DMS53 (cell line): ENCODE data around the gene CSMD2.
A peak's percentile ranks its signal among the peaks of the same experiment; 100 is the strongest.

ENCODE experiments used
- DNase-seq: peaks from one replicate; lab custom pipeline; 2025; lab: John Stamatoyannopoulos, UW

CSMD2 gene

DNA sequence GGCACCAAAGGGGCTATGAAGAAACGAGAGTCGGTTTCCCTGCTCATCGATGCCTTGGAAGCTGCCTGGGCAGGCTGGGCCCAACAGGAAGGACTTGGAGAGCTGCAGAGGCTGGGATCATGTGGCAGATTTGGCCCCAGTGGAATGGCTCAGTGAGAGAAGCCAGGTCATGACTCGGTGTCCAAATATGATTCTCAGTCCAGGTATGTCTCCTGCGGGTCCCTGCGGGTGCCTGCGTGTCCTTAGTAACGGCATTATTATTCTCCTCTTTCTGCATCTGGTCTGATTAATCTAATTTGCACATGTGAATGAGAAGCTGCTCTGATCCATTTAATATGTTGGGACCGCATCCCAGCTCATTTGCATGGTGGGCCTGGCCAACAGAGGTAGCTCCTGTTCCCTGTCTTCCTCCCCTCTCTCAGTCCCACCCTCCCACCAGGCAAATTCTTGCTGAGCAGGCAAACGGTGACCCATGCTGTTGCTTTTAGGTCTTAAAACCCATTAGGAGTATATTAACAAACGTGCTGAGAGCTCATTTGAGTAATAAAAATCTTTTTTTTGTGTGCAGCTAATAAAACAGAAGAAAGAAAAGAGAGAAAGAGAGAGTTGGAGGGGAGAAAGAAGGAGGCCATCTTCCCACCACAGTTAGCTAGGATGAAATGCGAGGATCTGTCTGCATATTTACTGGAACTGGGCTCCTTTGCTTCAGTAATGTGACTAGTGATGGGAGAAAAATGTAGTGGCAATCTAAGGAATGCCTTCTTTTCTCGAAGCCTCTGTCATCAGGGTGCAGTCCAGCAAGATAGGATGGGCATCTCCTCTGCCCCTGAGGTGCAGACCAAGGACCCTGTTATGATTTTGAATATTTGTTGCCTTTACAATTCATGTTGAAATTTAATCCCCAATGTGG, 167.6 kb downstream of the CSMD2 start:
- no peak for DNase-seq

DNA sequence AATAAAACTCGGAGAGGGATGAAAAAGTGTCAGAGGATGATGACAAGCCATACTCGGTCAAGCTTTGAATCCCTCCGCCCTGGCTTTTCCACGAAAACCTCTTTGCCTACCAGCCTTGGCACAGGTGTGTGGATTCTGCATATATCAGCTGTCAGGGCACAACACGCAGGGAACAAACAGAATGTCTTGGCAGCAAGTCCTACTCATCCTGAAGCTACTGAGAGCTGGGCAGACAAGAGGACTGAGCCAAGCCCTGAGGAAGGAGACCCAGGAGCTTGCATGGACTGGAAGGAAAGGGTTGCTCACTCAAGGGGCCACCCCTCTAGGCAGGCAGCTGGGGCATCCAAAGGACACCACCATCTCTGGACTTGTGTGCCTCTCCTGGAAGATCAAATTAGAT, 168.7 kb downstream of the CSMD2 start:
- DNase-seq = no peak

DNA sequence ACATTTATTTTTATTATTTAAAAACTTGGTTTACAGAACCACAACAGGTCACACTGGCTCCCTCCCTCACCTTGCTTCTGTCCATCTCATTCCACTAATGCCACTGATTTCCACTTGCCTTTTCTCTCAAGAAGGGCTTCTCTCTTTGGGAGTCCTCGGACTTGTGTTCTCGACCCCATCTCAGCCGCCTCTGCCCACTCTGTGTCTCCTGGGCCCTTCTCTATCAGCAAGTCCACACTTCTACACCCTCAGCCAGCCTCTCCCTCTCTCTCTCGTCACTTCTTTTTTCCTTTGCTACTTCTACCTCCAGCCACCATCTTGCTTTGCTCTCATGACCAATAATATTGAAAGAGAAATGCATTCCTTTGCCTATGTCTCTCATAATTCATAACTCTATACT, 171.7 kb downstream of the CSMD2 start:
- DNase-seq = no peak

DNA sequence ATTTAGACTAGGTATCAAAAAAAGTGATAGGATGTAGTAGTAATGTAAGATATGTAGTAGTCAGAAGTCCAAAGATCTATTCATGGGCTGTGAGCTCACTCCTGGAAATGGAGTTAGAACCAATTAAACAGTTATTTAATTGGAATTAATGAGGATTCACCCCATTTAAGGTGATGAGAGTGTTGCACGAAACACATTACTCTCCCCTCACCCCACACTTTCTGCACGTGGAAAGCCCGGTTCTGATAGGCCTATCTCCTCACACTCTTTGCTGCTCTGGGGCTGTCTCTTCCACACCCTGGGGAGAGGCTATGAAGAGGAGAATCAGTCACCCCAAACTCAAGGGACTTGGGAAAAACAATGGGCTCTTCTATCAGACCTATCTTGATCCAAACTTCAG, 174.7 kb downstream of the CSMD2 start:
- DNase-seq = no peak

DNA sequence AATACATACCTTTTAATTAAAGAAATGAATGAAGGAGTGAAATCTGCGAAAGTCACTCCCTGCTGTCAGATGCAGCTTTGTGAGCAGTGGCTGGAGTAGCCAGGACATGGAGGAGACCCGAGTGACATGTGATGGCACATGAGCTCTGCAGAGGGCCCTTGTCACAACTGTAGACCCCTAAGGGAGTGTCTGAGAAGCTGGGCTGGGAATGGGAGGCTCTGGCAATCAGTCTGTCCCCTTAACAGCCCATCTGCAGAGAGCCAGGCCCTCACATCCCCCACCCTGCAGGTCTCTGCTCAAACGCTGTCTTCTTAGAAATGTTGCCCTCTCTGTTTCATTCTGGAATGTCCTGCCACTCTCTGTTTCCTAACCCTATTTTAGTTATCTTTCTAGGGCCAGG, 176.9 kb downstream of the CSMD2 start:
- no peak for DNase-seq

DNA sequence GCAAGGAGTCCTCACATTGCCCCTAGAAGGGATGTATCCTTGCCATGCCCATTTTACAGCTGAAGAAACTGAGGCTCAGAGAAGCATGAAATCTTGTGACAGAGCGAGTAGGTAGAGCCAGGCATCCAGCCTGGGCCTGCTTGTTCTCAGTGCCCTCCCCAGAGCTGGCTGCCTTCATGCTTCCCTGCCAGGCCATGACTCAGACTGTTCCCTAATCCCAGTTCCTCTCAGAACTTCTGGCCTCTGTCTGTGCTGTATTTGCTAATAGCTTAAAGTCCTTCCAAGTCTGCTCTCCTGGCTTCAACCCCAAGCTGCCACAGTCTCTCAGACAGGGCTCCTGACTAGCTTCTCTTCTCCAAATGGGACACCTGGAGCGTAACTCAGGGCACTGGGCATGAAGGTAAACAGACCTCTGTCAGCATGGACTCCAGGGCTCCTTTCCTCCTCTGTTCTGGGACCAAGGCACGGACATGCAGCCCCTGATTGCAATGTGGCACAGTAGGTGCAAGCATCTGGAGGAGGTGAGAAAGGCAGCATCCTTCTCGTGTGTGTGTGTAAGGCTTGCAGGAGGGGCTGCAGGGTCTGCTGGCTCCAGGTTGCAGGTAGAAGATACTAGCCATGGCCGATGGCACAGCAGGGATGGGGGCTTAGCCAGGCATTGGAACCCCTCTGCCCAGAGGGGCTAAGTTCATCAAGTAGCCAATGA, 178.5 kb downstream of the CSMD2 start:
- DNase-seq = peak; percentile 56

DNA sequence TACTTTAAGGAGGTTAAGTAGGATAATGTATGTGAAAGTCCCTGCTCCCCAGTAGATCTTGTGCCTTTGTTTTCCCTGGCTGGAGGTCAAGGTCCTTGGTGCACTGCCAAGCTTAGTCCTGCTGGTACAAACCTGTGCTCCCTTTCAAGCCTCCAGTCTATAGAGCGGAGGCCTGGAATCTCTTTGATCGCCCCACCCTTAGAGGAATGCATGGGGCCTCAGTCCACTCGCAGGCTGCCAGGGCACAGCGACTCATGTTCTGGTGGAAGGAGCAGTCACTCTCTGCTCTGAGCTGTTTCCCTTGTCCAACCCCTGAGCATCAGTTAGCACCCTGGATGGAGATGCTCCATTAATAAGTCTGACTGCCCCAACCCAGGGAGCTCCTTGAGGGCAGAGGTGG, 179.4 kb downstream of the CSMD2 start:
- no peak for DNase-seq

DNA sequence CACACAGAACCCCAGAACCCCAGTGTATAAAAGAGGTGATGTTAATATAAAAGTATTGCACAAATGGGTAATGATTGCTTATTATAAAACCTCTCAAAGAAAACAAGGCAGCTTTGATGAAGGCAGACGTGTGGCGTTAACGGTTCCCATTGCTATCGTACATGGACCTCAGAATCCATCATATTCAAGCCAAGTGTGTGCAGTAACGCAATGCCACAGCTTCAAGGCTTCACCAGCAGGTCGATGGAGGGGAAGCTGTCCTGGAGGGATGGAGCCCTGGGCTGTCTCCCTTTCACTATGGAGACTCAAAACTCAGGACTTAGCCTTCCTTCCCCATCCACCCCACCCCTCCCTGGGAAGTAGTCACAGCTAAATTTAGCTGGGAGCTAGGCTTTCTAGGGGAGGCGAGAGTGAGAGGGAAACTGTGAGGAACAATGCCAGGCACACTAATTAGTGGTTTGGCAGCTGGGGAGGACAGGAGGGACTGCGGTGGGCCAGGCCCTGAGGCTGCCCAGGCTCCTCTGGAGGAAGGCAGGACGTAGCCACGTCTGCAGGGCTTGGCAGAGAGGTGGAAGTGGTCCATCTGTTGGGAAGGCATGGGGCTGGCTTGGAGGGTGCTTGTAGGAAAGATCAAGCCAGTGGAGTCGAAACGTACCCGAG, 180.0 kb downstream of the CSMD2 start:
- DNase-seq = no peak

DNA sequence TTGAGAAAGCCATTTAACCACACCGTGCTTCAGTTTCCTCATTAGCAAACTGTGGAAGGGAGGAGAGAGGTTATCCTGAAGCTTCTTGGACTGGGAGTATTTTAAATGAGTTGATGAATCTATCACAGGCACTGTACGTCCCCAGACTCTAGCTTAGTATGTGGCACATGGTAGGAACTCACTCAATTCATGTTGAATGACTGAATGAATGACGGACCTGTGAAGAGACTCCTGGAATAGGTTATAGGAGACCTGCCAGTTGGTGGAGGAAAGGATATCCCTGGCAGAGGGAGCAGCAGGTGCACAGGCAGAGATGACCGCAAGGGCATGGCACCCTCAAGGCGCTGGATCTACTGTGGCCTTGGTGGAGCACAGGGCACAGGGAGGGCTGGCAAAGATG, 182.6 kb downstream of the CSMD2 start:
- no peak for DNase-seq

DNA sequence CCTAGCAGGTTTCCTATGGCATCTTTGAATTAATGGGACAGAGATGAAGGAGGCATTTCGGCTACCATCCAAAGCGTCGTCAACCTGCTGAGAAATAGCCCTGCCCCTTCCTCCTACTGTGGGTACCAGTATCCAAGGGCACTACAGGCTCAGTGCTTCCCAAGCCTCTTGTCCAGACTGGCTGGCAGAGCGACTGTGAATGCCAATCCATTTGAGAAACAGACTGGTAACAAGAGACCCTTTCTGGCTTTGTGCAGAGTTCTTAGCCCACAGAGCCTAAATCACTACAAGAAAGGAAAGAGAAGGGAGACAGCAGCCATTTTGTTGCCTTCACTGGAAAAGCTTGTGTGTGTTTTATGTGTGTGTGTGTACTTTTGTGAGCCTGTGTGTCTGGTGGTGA, 185.7 kb downstream of the CSMD2 start:
- DNase-seq = no peak

DNA sequence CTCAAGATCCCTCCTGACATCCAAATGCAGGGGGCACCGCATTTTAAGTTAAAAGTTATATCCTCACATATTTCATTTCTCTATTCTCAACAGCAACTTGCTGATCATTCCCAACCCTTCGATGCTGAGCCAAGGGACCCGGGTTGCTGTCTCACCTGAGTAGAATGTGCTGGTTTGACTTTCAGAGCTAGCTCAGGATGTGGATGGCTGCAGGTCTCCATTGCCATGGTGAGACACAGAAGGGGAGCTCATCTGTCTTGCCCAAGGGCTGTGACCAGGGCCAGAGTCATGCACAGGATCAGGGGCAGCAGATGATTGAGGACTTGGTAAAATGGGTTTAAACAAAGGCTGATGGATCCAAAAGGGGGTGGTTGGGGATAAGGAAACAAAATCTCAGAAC, 189.1 kb downstream of the CSMD2 start:
- DNase-seq = no peak

DNA sequence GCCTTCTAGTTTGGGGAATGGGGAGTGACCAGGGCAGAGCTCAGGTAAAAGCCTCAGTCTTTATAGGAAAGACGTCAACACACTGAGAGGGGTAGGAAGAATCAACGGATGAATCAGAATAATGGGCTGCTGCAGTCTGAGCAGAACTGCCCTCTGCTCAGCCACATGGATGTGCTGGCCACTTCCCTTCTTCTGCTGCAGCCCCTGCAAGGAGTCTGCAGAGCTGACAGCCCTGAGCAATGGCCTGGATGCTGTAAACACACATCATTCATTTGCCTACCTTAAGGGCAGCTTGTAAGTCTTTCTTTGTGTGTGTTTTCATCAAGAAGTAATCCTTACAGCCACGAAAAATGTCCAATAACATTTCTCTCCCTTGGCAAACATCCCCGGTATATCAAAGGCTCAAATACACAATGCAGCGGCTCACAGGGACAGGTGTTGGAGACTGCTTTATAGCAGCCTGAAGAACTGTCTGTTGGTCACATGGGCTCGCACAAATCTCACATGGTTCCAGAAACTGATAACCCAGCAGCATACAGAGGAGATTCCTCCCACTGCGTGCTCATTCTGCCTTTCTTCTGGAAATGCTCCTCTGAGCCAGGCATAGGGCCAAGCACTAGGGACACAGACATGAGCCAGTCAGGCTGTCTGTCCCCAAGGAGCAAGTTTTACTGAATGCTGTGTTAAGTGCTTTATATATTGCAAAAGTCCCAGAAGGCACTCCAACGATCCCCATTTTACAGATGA, 191.1 kb downstream of the CSMD2 start:
- DNase-seq = peak; percentile 16

DNA sequence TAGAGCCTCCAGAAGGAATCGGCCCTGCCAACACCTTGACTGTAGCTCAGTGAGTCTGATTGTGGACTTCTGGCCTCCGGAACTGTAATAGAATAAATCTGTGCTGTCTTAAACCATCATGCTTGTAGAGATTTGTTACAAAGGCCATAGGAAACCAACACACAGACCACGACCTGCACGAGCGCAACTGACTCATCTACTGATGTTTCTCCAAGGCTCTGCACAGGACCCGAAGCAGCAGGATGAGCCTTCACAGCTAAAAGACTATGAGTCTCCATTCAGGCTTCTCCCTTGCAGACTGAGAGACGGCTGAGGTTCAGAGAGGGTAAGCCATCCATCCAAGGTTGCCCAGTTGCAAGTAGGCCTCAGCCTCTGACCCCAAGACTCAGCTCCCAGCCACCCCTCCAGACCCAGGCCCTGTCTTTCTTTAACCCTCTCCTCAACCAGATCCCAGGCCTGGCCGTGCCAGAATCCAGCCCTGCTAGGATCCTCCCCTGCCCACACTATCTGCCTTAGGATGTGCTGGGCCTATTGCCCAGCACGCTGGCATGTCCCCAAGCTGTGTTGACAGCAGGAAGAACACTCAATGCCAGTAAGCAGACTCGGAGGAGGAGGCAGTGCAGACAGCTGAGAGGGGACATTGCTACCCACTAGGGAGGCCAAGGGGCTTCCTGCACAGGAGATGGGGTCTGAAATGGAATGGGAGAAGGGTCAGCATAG, 192.2 kb downstream of the CSMD2 start:
- no peak for DNase-seq

DNA sequence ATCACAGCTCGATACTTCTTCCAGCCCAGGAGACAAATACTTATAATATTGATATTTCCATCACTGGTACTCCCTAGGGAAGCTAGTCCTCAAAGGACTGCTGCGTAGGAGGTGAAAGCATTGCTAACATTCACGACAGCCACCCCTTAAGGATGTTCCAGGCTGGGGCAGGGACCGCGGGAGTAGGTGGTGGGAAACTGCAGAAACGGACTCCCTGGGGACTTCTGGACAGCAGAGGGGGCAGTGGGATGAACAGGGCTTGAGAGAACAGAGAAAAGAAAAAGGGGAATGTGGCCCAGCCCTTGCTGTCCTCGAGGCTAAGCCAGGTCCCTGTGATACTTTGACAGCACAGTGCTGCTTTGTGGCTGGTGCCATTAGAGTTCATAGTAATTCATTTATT, 193.1 kb downstream of the CSMD2 start:
- no peak for DNase-seq

DNA sequence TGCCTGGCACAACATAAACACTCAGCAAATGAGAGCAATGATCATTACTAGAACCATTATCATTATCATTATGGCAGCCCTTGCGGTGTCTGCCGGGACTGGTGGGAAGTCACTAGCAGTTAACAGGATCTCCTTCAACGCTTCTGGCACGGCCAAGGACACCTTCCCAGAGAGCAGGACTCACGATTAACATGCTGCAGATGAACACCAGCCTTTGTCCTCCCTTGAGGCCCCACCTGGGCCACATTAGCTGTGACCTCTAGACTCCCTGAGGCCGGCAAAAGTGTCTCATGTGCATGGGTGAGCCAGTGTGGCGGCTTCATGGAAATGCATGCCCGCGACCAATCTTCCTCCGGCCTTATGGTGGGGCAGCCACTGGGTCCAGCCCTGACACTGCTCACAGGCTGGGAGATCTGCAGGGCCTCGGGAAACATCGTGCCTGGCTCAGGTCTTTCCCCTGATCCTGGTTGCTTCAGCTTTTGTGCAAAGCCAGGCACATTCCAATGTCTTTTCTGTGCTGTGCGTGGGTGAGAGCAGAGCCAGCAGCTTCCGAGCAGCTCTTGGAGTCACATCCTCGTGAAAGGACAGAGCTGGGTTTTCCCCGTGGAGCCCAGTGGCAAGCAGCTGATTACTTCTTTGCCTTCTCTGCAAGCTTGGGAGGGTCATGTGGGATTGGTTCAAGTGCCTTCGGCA, 193.9 kb downstream of the CSMD2 start:
- no peak for DNase-seq

DNA sequence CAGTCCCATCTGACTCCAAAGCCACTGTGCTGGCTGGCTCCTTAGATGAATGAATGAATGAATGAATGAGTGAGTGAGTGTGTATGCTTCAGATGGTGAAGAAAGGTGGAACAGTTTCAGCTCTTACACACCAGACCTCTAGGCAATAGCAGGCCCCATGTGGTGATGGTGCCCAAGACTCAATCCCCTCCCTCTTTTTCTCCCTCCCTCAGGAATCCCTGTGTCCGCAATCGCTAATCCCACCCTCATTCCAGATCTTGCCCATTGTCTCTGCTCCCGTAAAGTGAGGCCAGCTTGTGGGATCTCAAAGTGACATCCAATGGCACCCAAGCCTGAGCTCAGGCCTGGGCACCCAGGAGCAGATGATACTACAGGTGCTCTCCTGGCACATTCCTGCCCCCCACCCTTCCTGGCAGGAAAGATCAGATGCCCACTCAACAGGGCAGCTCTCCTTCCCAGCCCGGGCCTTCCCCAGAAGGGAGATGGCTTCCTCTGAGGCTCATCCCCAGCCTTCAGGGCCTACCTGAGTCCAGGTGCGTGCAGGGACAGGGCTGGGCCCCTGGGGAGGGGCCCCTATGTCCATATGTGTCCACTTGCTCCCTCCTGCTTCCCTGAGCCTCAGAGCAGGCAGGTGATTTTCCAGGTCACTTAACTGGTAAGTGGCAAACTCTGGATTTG, 194.7 kb downstream of the CSMD2 start:
- DNase-seq = no peak

DNA sequence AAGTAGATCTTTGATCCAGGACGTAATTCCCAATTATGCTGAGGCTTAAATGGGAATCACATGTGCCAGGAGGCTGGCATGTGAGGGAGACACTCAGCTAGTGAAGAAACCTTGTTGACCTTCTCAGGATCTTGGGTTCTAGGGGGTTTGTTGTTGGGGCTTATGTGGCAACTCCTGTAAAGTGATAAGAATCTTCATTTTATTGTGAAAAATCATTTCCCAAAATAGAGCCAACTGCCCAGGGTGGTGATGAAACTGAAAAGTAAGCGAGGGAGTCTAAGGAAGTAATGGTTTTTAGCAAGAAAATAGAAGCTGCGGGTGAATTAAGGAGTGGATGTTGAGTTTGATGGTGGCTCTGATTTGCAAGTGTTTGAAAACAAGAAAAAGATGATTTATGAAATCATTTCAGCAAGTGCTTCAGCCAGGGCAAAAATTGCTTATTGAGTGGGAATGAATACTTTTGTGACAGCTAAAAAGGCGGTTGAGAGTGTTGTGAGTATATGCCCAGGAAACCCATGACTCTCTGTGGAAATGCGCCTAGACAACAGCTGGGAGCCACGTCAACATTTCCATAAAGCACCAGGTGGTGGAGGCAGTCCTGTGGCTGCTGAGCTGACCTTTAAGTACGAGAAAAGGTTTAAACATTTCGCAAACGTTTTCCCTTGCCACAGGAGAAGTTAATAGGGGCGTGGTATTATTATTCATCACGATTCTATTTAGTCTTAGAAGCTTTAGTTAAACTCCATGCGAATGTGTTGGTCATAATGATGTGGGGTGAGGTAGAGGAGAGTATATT, 198.5 kb downstream of the CSMD2 start:
- no peak for DNase-seq

DNA sequence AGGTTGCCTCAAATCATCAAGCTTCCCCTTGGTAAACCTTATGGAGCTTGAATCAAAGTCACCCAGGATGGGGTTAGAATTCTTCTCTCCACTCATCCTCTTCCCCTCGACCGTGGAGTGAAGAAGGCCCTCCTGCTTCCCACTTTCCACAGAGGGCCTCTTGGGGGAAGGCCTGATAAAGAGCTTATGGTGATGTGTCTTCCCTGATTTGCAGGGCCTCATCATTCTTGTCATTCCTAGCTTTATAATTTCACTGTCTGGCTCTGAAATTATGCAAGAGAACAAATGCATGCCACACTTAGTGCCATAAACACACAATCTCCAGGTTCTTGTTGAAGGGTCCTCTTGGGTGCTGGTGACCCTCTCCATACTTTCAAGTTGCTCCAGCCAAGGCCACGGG, 199.9 kb downstream of the CSMD2 start:
- no peak for DNase-seq

DNA sequence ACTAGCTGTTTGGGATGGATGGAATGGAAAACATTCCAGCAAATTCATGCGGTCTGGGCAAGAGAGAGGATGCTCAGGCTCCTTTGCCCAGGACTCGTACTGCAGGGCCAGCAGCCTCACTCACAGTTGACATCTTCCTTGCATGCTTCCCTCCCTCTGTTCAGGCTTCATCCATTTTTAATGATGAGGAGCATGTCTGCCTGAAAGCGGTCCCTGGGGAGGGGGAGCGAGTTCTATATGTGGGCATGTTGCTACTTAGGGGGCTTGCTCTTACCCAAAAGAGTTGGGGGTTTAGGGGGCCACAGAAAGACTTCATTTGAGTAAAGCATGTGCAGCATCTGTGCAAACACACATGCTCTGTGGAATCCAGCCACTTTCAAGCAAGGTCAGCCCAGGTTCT, 203.0 kb downstream of the CSMD2 start:
- DNase-seq = no peak
